Stimulated activated CD4-positive, alpha-beta T cell treated with anti-CD3 and anti-CD28 coated beads, Interleukin-15, amount 100 ng/mL, for 24 hours (primary cell): ENCODE measurements around the gene RNF10.
A peak's percentile ranks its signal among the peaks of the same experiment; 100 is the strongest.
"Not testable (repeated sequence)": the region's sequence is repeated elsewhere in the genome, so short reads cannot be mapped to it uniquely, and the experiment has no call there.

Experiments used
- DNase-seq: peaks from one replicate; pipeline ENCODE4 v3.0.0-alpha.2; 2020

RNF10 gene

GRCh38 chr12:120529641-120530417 lies 4.3 kb upstream of the RNF10 start:
- peak; percentile 21 for DNase-seq

GRCh38 chr12:120530418-120530761 lies 3.8 kb upstream of the RNF10 start:
- not testable (repeated sequence) for DNase-seq

GRCh38 chr12:120532701-120533238 lies 1.4 kb upstream of the RNF10 start:
- no peak for DNase-seq

GRCh38 chr12:120534703-120535655 lies 823 bp downstream of the RNF10 start:
- DNase-seq: peak; percentile 65

GRCh38 chr12:120536064-120536791 lies 2.1 kb downstream of the RNF10 start:
- DNase-seq: peak; percentile 39

- DNase-seq: no peak
Observed at GRCh38 chr12:120537856-120538220, 3.7 kb downstream of the RNF10 start.

- no peak for DNase-seq
Observed at GRCh38 chr12:120538281-120539156, 4.4 kb downstream of the RNF10 start.

- DNase-seq: peak; percentile 22
Observed at GRCh38 chr12:120539303-120539702, 5.1 kb downstream of the RNF10 start.

- DNase-seq: no peak
Observed at GRCh38 chr12:120540445-120540844, 6.3 kb downstream of the RNF10 start.

- DNase-seq: no peak
Observed at GRCh38 chr12:120542166-120542565, 8.0 kb downstream of the RNF10 start.

- no peak for DNase-seq
Observed at GRCh38 chr12:120544691-120545090, 10.5 kb downstream of the RNF10 start.

- DNase-seq: no peak
Observed at GRCh38 chr12:120546050-120546386, 11.9 kb downstream of the RNF10 start.

- no peak for DNase-seq
Observed at GRCh38 chr12:120554678-120555077, 20.5 kb downstream of the RNF10 start.

- DNase-seq: no peak
Observed at GRCh38 chr12:120557589-120557988, 23.4 kb downstream of the RNF10 start.

- DNase-seq: no peak
Observed at GRCh38 chr12:120562906-120563305, 28.8 kb downstream of the RNF10 start.

GRCh38 chr12:120563495-120563894 lies 29.3 kb downstream of the RNF10 start:
- no peak for DNase-seq

- no peak for DNase-seq
Observed at GRCh38 chr12:120571299-120571698, 37.1 kb downstream of the RNF10 start.

GRCh38 chr12:120573560-120573959 lies 39.4 kb downstream of the RNF10 start:
- DNase-seq: no peak

- DNase-seq: no peak
Observed at GRCh38 chr12:120574106-120574505, 40.0 kb downstream of the RNF10 start.

- DNase-seq: no peak
Observed at GRCh38 chr12:120579179-120579578, 45.0 kb downstream of the RNF10 start.

- peak; percentile 97 for DNase-seq
Observed at GRCh38 chr12:120580787-120581723, 46.9 kb downstream of the RNF10 start, which contains the start of gene POP5. POP5 (minus strand) TSS chr12:120581402; CDS start chr12:120581362, 40 bp downstream.
